A549 (cell line): ENCODE results near the gene HSPBP1. TPM values are rescaled to one million over a fixed set of nuclear protein-coding genes. Genes with fewer than 3 reads are reported as not detected.

Experiments used
- ATAC-seq, 2 experiments: fragments of 200-7000 bp in 1 of 2; fragments of >200 bp in 1 of 2; cut with Nextera tagmentation in 1 of 2; cut with Tn5 transposase in 1 of 2; 3 replicates each; pipeline versions ENCODE4 v1.8.0 to v1.9.1; 2018 to 2020; ENCODE audit warnings: mild to moderate bottlenecking in 1 of 2, moderate library complexity in 1 of 2
- CTCF ChIA-PET: fragments of 300-600 bp; sonication (Branson Sonifier 250); formaldehyde crosslinking; extraction: SDS; loops from one replicate; lab custom pipeline; 2021; ENCODE audit warnings: antibody characterized with exemption, inconsistent platforms; lab: Yijun Ruan, JAX
- POLR2A ChIA-PET: fragments of 350-600 bp; formaldehyde crosslinking; extraction: SDS; loops from one replicate; lab custom pipeline; 2021; ENCODE audit warnings: antibody characterized with exemption, inconsistent platforms; lab: Yijun Ruan, JAX
- DNase-seq, 2 experiments: peaks; one replicate each; pipeline versions ENCODE4 v3.0.0 to v3.0.0-alpha.2; 2011 to 2016; ENCODE audit warnings: low read depth in 1 of 2, low spot score in 1 of 2
- FAIRE-seq: peaks from 2 replicates; lab custom pipeline; 2011; peaks lifted over from hg19 to GRCh38; lab: Jason Lieb, UNC
- H3K27ac ChIP-seq, 2 experiments: fragments of >200 bp; sonication (Bioruptor Twin); formaldehyde crosslinking; 3 replicates each; pipeline ENCODE4 v1.5.1; 2016 to 2017
- H3K4me1 ChIP-seq: fragments of >200 bp; sonication (Bioruptor Twin); formaldehyde crosslinking; 3 replicates; pipeline ENCODE4 v1.6.1; 2016
- H3K4me2 ChIP-seq: fragments of >200 bp; sonication (Bioruptor Twin); formaldehyde crosslinking; 3 replicates; pipeline ENCODE4 v1.6.1; 2016
- H3K4me3 ChIP-seq: fragments of >200 bp; sonication (Bioruptor Twin); formaldehyde crosslinking; 3 replicates; pipeline ENCODE4 v1.5.1; 2016
- H3K9me3 ChIP-seq: fragments of >200 bp; sonication (Bioruptor Twin); formaldehyde crosslinking; 3 replicates; pipeline ENCODE4 v1.6.1; 2016
- BHLHE40 ChIP-seq: IDR thresholded peaks from 2 replicates; pipeline ENCODE4 v1.6.1; 2012; ENCODE audit warnings: low read depth, low read length, inconsistent platforms
- CHD2 ChIP-seq: fragments of 150-350 bp; IDR thresholded peaks from 2 replicates; pipeline ENCODE4 v1.6.1; 2014; ENCODE audit warnings: low read length; ENCODE audit not compliant: partially characterized antibody
- ELK1 ChIP-seq: fragments of 150-350 bp; IDR thresholded peaks from 2 replicates; pipeline ENCODE4 v1.6.1; 2014; ENCODE audit warnings: low read depth, mild to moderate bottlenecking, low read length
- EP300 ChIP-seq, 2 experiments: fragments of >200 bp; sonication (Bioruptor Twin); formaldehyde crosslinking; IDR thresholded peaks; 2 replicates in 1 of 2; 3 replicates in 1 of 2; pipeline ENCODE4 v1.6.1; 2016 to 2017
- ESRRA ChIP-seq: fragments of 150-350 bp; IDR thresholded peaks from 2 replicates; pipeline ENCODE4 v1.6.1; 2014; ENCODE audit warnings: mild to moderate bottlenecking, low read length, borderline replicate concordance
- FOSB ChIP-seq: fragments of 250-450 bp; sonication (Bioruptor Pico); IDR thresholded peaks from 2 replicates; pipeline ENCODE4 v1.5.0; 2020; ENCODE audit warnings: mild to moderate bottlenecking, moderate library complexity
- GATA3 ChIP-seq: IDR thresholded peaks from 2 replicates; pipeline ENCODE4 v1.6.1; 2012; ENCODE audit warnings: borderline replicate concordance
- HDAC2 ChIP-seq: fragments of 200-600 bp; sonication (generic); IDR thresholded peaks from 2 replicates; pipeline ENCODE4 v1.6.1; 2016
- HMGXB4 ChIP-seq: fragments of 250-450 bp; sonication (Bioruptor Pico); IDR thresholded peaks from 2 replicates; pipeline ENCODE4 v1.5.0; 2021; ENCODE audit warnings: mild to moderate bottlenecking, moderate library complexity, borderline replicate concordance
- HOXB13 ChIP-seq: fragments of 250-450 bp; sonication (Bioruptor Pico); IDR thresholded peaks from 2 replicates; pipeline ENCODE4 v1.5.0; 2020; ENCODE audit warnings: low read depth, mild to moderate bottlenecking, moderate library complexity
- JUNB ChIP-seq: fragments of >200 bp; sonication (Bioruptor Twin); formaldehyde crosslinking; IDR thresholded peaks from 2 replicates; pipeline ENCODE4 v1.6.1; 2016
- KDM1A ChIP-seq: fragments of 200-600 bp; sonication (generic); IDR thresholded peaks from 2 replicates; pipeline ENCODE4 v1.6.1; 2016; ENCODE audit warnings: low read depth, mild to moderate bottlenecking
- KDM5A ChIP-seq: fragments of 200-600 bp; sonication (generic); IDR thresholded peaks from 2 replicates; pipeline ENCODE4 v1.6.1; 2016; ENCODE audit warnings: antibody characterized with exemption, mild to moderate bottlenecking
- MAZ ChIP-seq: fragments of 150-350 bp; IDR thresholded peaks from 2 replicates; pipeline ENCODE4 v1.6.1; 2014; ENCODE audit warnings: antibody characterized with exemption, low read depth, low read length, borderline replicate concordance
- NPAS2 ChIP-seq: fragments of 250-450 bp; sonication (Bioruptor Pico); IDR thresholded peaks from 2 replicates; pipeline ENCODE4 v1.8.0; 2022; ENCODE audit warnings: mild to moderate bottlenecking, moderate library complexity, borderline replicate concordance
- RAD21 ChIP-seq, 2 experiments: fragments of >200 bp in 1 of 2; sonication (Bioruptor Twin) in 1 of 2; formaldehyde crosslinking in 1 of 2; IDR thresholded peaks in 1 of 2; conservative IDR thresholded peaks in 1 of 2; 2 replicates in 1 of 2; 3 replicates in 1 of 2; pipeline ENCODE4 v1.6.1; 2012 to 2018; ENCODE audit warnings: inconsistent platforms in 1 of 2
- RCOR1 ChIP-seq: fragments of 150-350 bp; IDR thresholded peaks from 2 replicates; pipeline ENCODE4 v1.6.1; 2014; ENCODE audit warnings: antibody characterized with exemption, low read length, low read depth
- REST ChIP-seq: fragments of 200-600 bp; sonication (generic); IDR thresholded peaks from 2 replicates; pipeline ENCODE4 v1.6.1; 2016; ENCODE audit warnings: antibody characterized with exemption, mild to moderate bottlenecking, moderate library complexity
- SMC3 ChIP-seq: fragments of >200 bp; sonication (Bioruptor Twin); formaldehyde crosslinking; IDR thresholded peaks from 3 replicates; pipeline ENCODE4 v1.6.1; 2018; ENCODE audit warnings: inconsistent platforms
- TFCP2L1 ChIP-seq: fragments of 250-450 bp; sonication (Bioruptor Pico); IDR thresholded peaks from 2 replicates; pipeline ENCODE4 v1.5.0; 2021; ENCODE audit warnings: mild to moderate bottlenecking
- ZC3H11A ChIP-seq: fragments of 450-650 bp; IDR thresholded peaks from 2 replicates; pipeline ENCODE4 v1.6.1; 2014; ENCODE audit warnings: antibody characterized with exemption, mild to moderate bottlenecking
- ZFP36 ChIP-seq: fragments of 450-650 bp; IDR thresholded peaks from 2 replicates; pipeline ENCODE4 v1.6.1; 2014; ENCODE audit warnings: borderline replicate concordance; ENCODE audit not compliant: partially characterized antibody
- ZSCAN20 ChIP-seq: fragments of 250-450 bp; sonication (Bioruptor Pico); IDR thresholded peaks from 2 replicates; pipeline ENCODE4 v1.8.0; 2022; ENCODE audit warnings: mild to moderate bottlenecking, moderate library complexity
- WGBS: methylation state at CpG from one replicate; pipeline ENCODE4 v1.1.6; 2017; ENCODE audit errors: missing lambda C conversion rate; 5-methylcytosine and 5-hydroxymethylcytosine counted together
- polyA plus RNA-seq, 4 experiments: library from polyadenylated mRNA; depleted of rRNA in 3 of 4; stranded (reverse); fragments of >200 nt; fragmentation: RNase III in 1 of 4; extraction: RNeasy Plus Mini Kit Qiagen cat#74134 plus additional on column Dnase treatment in 1 of 4; gene quantifications; 2 replicates in 3 of 4; 3 replicates in 1 of 4; pipeline ENCODE4 v1.2.3, GENCODE V29; 2011 to 2017
- TF ChIP-seq, protein P1 (sequence below): fragments of >200 bp; sonication (Bioruptor Twin); formaldehyde crosslinking; IDR thresholded peaks from 3 replicates; pipeline ENCODE4 v1.5.1; 2016

HSPBP1 gene
- polyA plus RNA-seq, 2 of the 4 experiments (the other 2 are of a cell fraction): 52.1 to 121 TPM

DNA sequence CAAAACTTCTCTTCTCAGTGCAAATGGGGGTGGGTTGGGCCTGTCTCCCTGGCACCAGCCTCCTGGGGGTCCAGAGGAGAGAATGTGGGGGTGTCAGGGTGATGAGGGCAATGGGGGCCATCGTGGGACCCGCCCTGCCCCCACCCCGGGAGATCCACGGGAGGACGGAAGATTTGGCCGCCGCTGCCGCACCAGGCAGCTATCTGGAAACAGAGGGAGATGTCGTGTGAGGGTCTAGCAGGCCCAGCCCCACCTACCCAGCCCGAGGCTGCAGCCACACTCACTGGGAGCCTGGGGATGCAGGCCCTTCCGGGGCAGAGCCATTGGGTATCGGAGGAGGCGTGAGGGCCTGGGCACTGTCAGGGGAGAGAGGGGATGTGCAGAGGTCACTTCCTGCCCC is 49.6 kb downstream of the HSPBP1 start:
- CTCF ChIA-PET: interaction anchor here (0.7 to 1.9 kb wide), 3 partner anchors 8 to 50 kb away, joined by 3 to 6 read pairs (median 4); no protein-coding TSS in a partner anchor
- no peak for FAIRE-seq
- no peak for ATAC-seq
- H3K4me3 ChIP-seq: no peak overlapping the region
- no peak for DNase-seq
- WGBS: 80% methylated on average over 13 of the region's 13 CpGs
- no peak for TF ChIP-seq MAZ
- no peak for TF ChIP-seq HDAC2
- no peak for TF ChIP-seq ZC3H11A
- no peak for TF ChIP-seq REST
- no peak for TF ChIP-seq KDM1A
- TF ChIP-seq GATA3: no peak
- TF ChIP-seq FOSB: no peak
- no peak for TF ChIP-seq HMGXB4 (CRISPR knock-in tag)
- TF ChIP-seq, protein P1, sequence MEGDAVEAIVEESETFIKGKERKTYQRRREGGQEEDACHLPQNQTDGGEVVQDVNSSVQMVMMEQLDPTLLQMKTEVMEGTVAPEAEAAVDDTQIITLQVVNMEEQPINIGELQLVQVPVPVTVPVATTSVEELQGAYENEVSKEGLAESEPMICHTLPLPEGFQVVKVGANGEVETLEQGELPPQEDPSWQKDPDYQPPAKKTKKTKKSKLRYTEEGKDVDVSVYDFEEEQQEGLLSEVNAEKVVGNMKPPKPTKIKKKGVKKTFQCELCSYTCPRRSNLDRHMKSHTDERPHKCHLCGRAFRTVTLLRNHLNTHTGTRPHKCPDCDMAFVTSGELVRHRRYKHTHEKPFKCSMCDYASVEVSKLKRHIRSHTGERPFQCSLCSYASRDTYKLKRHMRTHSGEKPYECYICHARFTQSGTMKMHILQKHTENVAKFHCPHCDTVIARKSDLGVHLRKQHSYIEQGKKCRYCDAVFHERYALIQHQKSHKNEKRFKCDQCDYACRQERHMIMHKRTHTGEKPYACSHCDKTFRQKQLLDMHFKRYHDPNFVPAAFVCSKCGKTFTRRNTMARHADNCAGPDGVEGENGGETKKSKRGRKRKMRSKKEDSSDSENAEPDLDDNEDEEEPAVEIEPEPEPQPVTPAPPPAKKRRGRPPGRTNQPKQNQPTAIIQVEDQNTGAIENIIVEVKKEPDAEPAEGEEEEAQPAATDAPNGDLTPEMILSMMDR: no peak
- no peak for TF ChIP-seq SMC3
- TF ChIP-seq NPAS2: no peak
- TF ChIP-seq ESRRA: no peak
- TF ChIP-seq TFCP2L1 (CRISPR knock-in tag): no peak
- POLR2A ChIA-PET: no interaction called here
- peaks cover 19% of the 10 kb centered on the region for H3K4me1 ChIP-seq
- no peaks in the 10 kb centered on the region for H3K9me3 ChIP-seq
- no peak overlapping the region for H3K27ac ChIP-seq
- H3K4me2 ChIP-seq: no peak overlapping the region

- Histone ChIP-seq H3K27ac (no peak overlapping the region), H3K9me3 (no peaks in the 10 kb centered on the region), H3K4me2 (no peak overlapping the region), H3K4me1 (peaks cover 19% of the 10 kb centered on the region), H3K4me3 (no peak overlapping the region)
- ChIA-PET POLR2A (no interaction called here), CTCF (interaction anchor here (0.6 to 1.9 kb wide), 5 partner anchors 9 to 132 kb away, joined by 3 to 6 read pairs (median 3); no protein-coding TSS in a partner anchor)
- DNase-seq: no peak
- no peak for FAIRE-seq
- no peak for ATAC-seq
- 84% methylated on average over 17 of the region's 17 CpGs for WGBS
- TF ChIP-seq RCOR1 (no peak), JUNB (no peak), EP300 (IDR thresholded peaks at IDR 0.05) (no peak), HOXB13 (CRISPR knock-in tag) (no peak), BHLHE40 (no peak), ZSCAN20 (CRISPR knock-in tag) (no peak), CHD2 (no peak), KDM5A (no peak), HDAC2 (no peak), ZFP36 (no peak), RAD21 (conservative IDR thresholded peaks at IDR 0.05 in 1 of 2, IDR thresholded peaks at IDR 0.05 in 1 of 2) (no peak), ESRRA (no peak), ELK1 (no peak)
Observed at GRCh38 chr19:55229789-55230182, 50.1 kb downstream of the HSPBP1 start.
